Measurements from ENCODE around the gene SMOC1. TPM values are rescaled to one million over a fixed set of nuclear protein-coding genes. Genes with fewer than 3 reads are reported as not detected.

SMOC1 gene
- polyA plus RNA-seq, 3 donors, result not detected

- H3K27me3 Mint-ChIP-seq (ENCODE audit: low read depth in 3 of 3), result peaks cover 5 to 14% (median 11%) of the 10 kb centered on the region in 3 donors
- 90% methylated on average over 9 of the region's 13 CpGs for WGBS (ENCODE audit: insufficient coverage)
- intact Hi-C loops (cut with micrococcal nuclease), result no loop called here
- no peak overlapping the region for H3K4me3 ChIP-seq (replicated peaks in 1 of 3; ENCODE audit: low read depth in 2 of 3, low read length in 3 of 3)
- H4K20me1 ChIP-seq (ENCODE audit: insufficient read depth, low read length), result no peaks in the 10 kb centered on the region
- no peak for DNase-seq
- H3K9ac ChIP-seq (ENCODE audit: insufficient read depth, low read length, poor library complexity, severe bottlenecking), result no peak overlapping the region
- no peaks in the 10 kb centered on the region for H3K36me3 Mint-ChIP-seq
- H3K79me2 ChIP-seq (ENCODE audit: insufficient read depth, low read length), result no peaks in the 10 kb centered on the region
- peaks cover 0 to 3% of the 10 kb centered on the region in 2 donors for H3K27me3 ChIP-seq (ENCODE audit: control insufficient read depth in 2 of 2, insufficient read depth in 2 of 2, low read length in 2 of 2)
- H3K27ac Mint-ChIP-seq, result no peak overlapping the region
- H3K36me3 ChIP-seq (replicated peaks in 1 of 2; ENCODE audit: control insufficient read depth in 1 of 2, insufficient read depth in 2 of 2, low read length in 2 of 2), result no peaks in the 10 kb centered on the region
- no peak overlapping the region for H3K27ac ChIP-seq (ENCODE audit: low read depth in 1 of 2, low read length in 2 of 2)
- no peaks in the 10 kb centered on the region for H3K4me1 Mint-ChIP-seq
- H3K9me3 Mint-ChIP-seq, result peaks cover 0 to 4% (median 0%) of the 10 kb centered on the region in 7 donors
- H3K4me2 ChIP-seq (replicated peaks; ENCODE audit: extremely low read depth, low read length, poor library complexity, severe bottlenecking), result no peak overlapping the region
- H2AFZ ChIP-seq (ENCODE audit: insufficient read depth, low read depth, low read length, poor library complexity, severe bottlenecking), result no peak overlapping the region
- H3K9me3 ChIP-seq (replicated peaks in 1 of 2; ENCODE audit: control insufficient read depth in 1 of 2, insufficient read depth in 1 of 2, low read length in 2 of 2), result no peaks in the 10 kb centered on the region
- no peaks in the 10 kb centered on the region for H3K4me1 ChIP-seq (ENCODE audit: control insufficient read depth in 1 of 2, insufficient read depth in 2 of 2, low read length in 2 of 2)
- no peak overlapping the region for H3K4me3 Mint-ChIP-seq
- TF ChIP-seq, protein P1, sequence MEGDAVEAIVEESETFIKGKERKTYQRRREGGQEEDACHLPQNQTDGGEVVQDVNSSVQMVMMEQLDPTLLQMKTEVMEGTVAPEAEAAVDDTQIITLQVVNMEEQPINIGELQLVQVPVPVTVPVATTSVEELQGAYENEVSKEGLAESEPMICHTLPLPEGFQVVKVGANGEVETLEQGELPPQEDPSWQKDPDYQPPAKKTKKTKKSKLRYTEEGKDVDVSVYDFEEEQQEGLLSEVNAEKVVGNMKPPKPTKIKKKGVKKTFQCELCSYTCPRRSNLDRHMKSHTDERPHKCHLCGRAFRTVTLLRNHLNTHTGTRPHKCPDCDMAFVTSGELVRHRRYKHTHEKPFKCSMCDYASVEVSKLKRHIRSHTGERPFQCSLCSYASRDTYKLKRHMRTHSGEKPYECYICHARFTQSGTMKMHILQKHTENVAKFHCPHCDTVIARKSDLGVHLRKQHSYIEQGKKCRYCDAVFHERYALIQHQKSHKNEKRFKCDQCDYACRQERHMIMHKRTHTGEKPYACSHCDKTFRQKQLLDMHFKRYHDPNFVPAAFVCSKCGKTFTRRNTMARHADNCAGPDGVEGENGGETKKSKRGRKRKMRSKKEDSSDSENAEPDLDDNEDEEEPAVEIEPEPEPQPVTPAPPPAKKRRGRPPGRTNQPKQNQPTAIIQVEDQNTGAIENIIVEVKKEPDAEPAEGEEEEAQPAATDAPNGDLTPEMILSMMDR (IDR thresholded peaks at IDR 0.05), result no peak
These were observed 108.3 kb downstream of the SMOC1 start for GRCh38 chr14:69987406-69988121.

- H3K4me1 Mint-ChIP-seq, result no peaks in the 10 kb centered on the region
- TF ChIP-seq, protein P1 (IDR thresholded peaks at IDR 0.05), result no peak
These were observed 109.8 kb downstream of the SMOC1 start for GRCh38 chr14:69988979-69989378.

More at GRCh38 chr14:69988979-69989378, 109.8 kb downstream of the SMOC1 start:
- Histone ChIP-seq H3K9me3 (replicated peaks in 1 of 2; ENCODE audit: control insufficient read depth in 1 of 2, insufficient read depth in 1 of 2, low read length in 2 of 2) (no peaks in the 10 kb centered on the region), H4K20me1 (ENCODE audit: insufficient read depth, low read length) (no peaks in the 10 kb centered on the region), H2AFZ (ENCODE audit: insufficient read depth, low read depth, low read length, poor library complexity, severe bottlenecking) (no peak overlapping the region), H3K4me1 (ENCODE audit: control insufficient read depth in 1 of 2, insufficient read depth in 2 of 2, low read length in 2 of 2) (no peaks in the 10 kb centered on the region), H3K4me3 (replicated peaks in 1 of 3; ENCODE audit: low read depth in 2 of 3, low read length in 3 of 3) (no peak overlapping the region), H3K9ac (ENCODE audit: insufficient read depth, low read length, poor library complexity, severe bottlenecking) (no peak overlapping the region), H3K27ac (ENCODE audit: low read depth in 1 of 2, low read length in 2 of 2) (no peak overlapping the region), H3K79me2 (ENCODE audit: insufficient read depth, low read length) (no peaks in the 10 kb centered on the region), H3K4me2 (replicated peaks; ENCODE audit: extremely low read depth, low read length, poor library complexity, severe bottlenecking) (no peak overlapping the region), H3K27me3 (ENCODE audit: control insufficient read depth in 2 of 2, insufficient read depth in 2 of 2, low read length in 2 of 2) (peaks cover 0 to 2% of the 10 kb centered on the region in 2 donors), H3K36me3 (replicated peaks in 1 of 2; ENCODE audit: control insufficient read depth in 1 of 2, insufficient read depth in 2 of 2, low read length in 2 of 2) (no peaks in the 10 kb centered on the region)
- no peak for DNase-seq
- no peaks in the 10 kb centered on the region for H3K36me3 Mint-ChIP-seq
- peaks cover 0 to 4% (median 0%) of the 10 kb centered on the region in 7 donors for H3K9me3 Mint-ChIP-seq
- H3K27me3 Mint-ChIP-seq (ENCODE audit: low read depth in 3 of 3), result peaks cover 9 to 23% (median 18%) of the 10 kb centered on the region in 3 donors
- no peak overlapping the region for H3K27ac Mint-ChIP-seq
- intact Hi-C loops (cut with micrococcal nuclease), result no loop called here
- no peak overlapping the region for H3K4me3 Mint-ChIP-seq
